HG03135 (cell line): ENCODE results near the gene PPRC1.

ENCODE experiments used
- ATAC-seq: cut with Tn5 transposase; IDR thresholded peaks from one replicate; pipeline ENCODE4 v1.9.1; 2021; ENCODE audit warnings: mild to moderate bottlenecking, moderate library complexity; ENCODE audit not compliant: unreplicated experiment

The PPRC1 gene

GRCh38 chr10:102141583-102142107 lies 8.8 kb downstream of the PPRC1 start:
- no peak for ATAC-seq

GRCh38 chr10:102146971-102147428 lies 14.2 kb downstream of the PPRC1 start:
- ATAC-seq: no peak

- no peak for ATAC-seq
Observed at GRCh38 chr10:102147561-102147960, 14.7 kb downstream of the PPRC1 start.

- ATAC-seq: no peak
Observed at GRCh38 chr10:102148275-102148674, 15.4 kb downstream of the PPRC1 start.

GRCh38 chr10:102150970-102151773 lies 18.3 kb downstream of the PPRC1 start:
- no peak for ATAC-seq

- ATAC-seq: peak; percentile 89
Observed at GRCh38 chr10:102151774-102152544, 19.1 kb downstream of the PPRC1 start, which contains the start of gene NOLC1. Gene NOLC1, plus strand, starts transcription at chr10:102152389. Its CDS starts 22 bp downstream, at chr10:102152411.

GRCh38 chr10:102152545-102152890 lies 19.7 kb downstream of the PPRC1 start:
- ATAC-seq: peak; percentile 12

- no peak for ATAC-seq
Observed at GRCh38 chr10:102153093-102153620, 20.3 kb downstream of the PPRC1 start.

GRCh38 chr10:102154466-102155116 lies 21.8 kb downstream of the PPRC1 start:
- ATAC-seq: no peak

GRCh38 chr10:102157224-102157623 lies 24.4 kb downstream of the PPRC1 start:
- no peak for ATAC-seq

GRCh38 chr10:102159051-102159597 lies 26.3 kb downstream of the PPRC1 start:
- no peak for ATAC-seq

GRCh38 chr10:102159831-102160230 lies 27.0 kb downstream of the PPRC1 start:
- no peak for ATAC-seq

- ATAC-seq: no peak
Observed at GRCh38 chr10:102163342-102163989, 30.6 kb downstream of the PPRC1 start.

GRCh38 chr10:102167861-102168260 lies 35.0 kb downstream of the PPRC1 start:
- ATAC-seq: no peak

GRCh38 chr10:102170602-102171001 lies 37.8 kb downstream of the PPRC1 start:
- ATAC-seq: no peak

- ATAC-seq: no peak
Observed at GRCh38 chr10:102172288-102172687, 39.4 kb downstream of the PPRC1 start.

- no peak for ATAC-seq
Observed at GRCh38 chr10:102175415-102175814, 42.6 kb downstream of the PPRC1 start.

- no peak for ATAC-seq
Observed at GRCh38 chr10:102184606-102185005, 51.8 kb downstream of the PPRC1 start.

- ATAC-seq: no peak
Observed at GRCh38 chr10:102185272-102185671, 52.4 kb downstream of the PPRC1 start.
